ENCODE data around the gene TUT1. TPM values are rescaled to one million over a fixed set of nuclear protein-coding genes. Genes with fewer than 3 reads are reported as not detected.

Gene TUT1
- total RNA-seq, 2 experiments from 2014 or later: 32.5 to 36.0 TPM

Small RNA genes within 50 kb of the gene (microRNA-seq; reads per million reads assigned to microRNA genes)
- 1.4 reads per million for gene MIR6747 (ENCODE audit: borderline replicate concordance)

Other genes with a start within 250 kb of the TUT1 start
- gene SCGB1A1, start 172.5 kb downstream of the TUT1 start, total RNA-seq: not detected
- 10 to 100 TPM; 47.3 to 54.7 TPM for gene AHNAK, start 44.7 kb downstream of the TUT1 start, total RNA-seq
- 1,000 to 10,000 TPM; 1,986 to 2,351 TPM for gene EEF1G, start 17.6 kb downstream of the TUT1 start, total RNA-seq
- 100 to 1,000 TPM; 159 to 179 TPM for gene MTA2, start 10.3 kb upstream of the TUT1 start, total RNA-seq
- gene EML3, start 21.3 kb upstream of the TUT1 start, total RNA-seq: 100 to 1,000 TPM; 101 to 112 TPM
- 1 to 10 TPM; 1.5 to 1.9 TPM for gene ROM1, start 21.7 kb upstream of the TUT1 start, total RNA-seq
- 10 to 100 TPM; 48.7 to 57.5 TPM for gene B3GAT3, start 30.5 kb upstream of the TUT1 start, total RNA-seq
- gene GANAB, start 55.1 kb upstream of the TUT1 start, total RNA-seq: 100 to 1,000 TPM; 208 to 218 TPM
- gene INTS5, start 61.8 kb upstream of the TUT1 start, total RNA-seq: 10 to 100 TPM; 26.0 to 29.9 TPM
- 100 to 1,000 TPM; 108 to 135 TPM for gene C11orf98, start 73.7 kb upstream of the TUT1 start, total RNA-seq
- gene CSKMT, start 73.8 kb upstream of the TUT1 start, total RNA-seq: 10 to 100 TPM; 12.6 to 31.3 TPM
- 1 to 10 TPM; 4.1 to 6.4 TPM for gene UQCC3, start 80.2 kb upstream of the TUT1 start, total RNA-seq
- gene LBHD1, start 80.7 kb upstream of the TUT1 start, total RNA-seq: 10 to 100 TPM; 11.9 to 15.5 TPM
- 100 to 1,000 TPM in 1 of 2 experiments, 10 to 100 TPM in 1; 95.6 to 119 TPM for gene UBXN1, start 87.5 kb upstream of the TUT1 start, total RNA-seq
- gene LRRN4CL, start 98.0 kb upstream of the TUT1 start, total RNA-seq: under 1 TPM in 1 of 2 experiments, not detected in 1; 0.16 TPM
- gene BSCL2, start 115.9 kb upstream of the TUT1 start, total RNA-seq: 10 to 100 TPM; 16.7 to 28.0 TPM
- not detected for gene GNG3, start 116.2 kb upstream of the TUT1 start, total RNA-seq
- 10 to 100 TPM; 48.7 to 59.6 TPM for gene HNRNPUL2, start 135.9 kb upstream of the TUT1 start, total RNA-seq
- 10 to 100 TPM; 40.8 to 54.1 TPM for gene TTC9C, start 137.0 kb upstream of the TUT1 start, total RNA-seq
- gene ZBTB3, start 162.6 kb upstream of the TUT1 start, total RNA-seq: 10 to 100 TPM in 1 of 2 experiments, 1 to 10 TPM in 1; 6.0 to 10.2 TPM
- gene POLR2G, start 170.1 kb upstream of the TUT1 start, total RNA-seq: 100 to 1,000 TPM in 1 of 2 experiments, 10 to 100 TPM in 1; 87.1 to 125 TPM
- 10 to 100 TPM; 10.2 to 12.6 TPM for gene TAF6L, start 179.9 kb upstream of the TUT1 start, total RNA-seq
- 10 to 100 TPM; 19.5 to 35.9 TPM for gene TMEM179B, start 195.9 kb upstream of the TUT1 start, total RNA-seq
- gene TMEM223, start 200.5 kb upstream of the TUT1 start, total RNA-seq: 10 to 100 TPM; 11.1 to 12.6 TPM
- 10 to 100 TPM; 89.5 to 97.6 TPM for gene NXF1, start 213.9 kb upstream of the TUT1 start, total RNA-seq
- gene STX5, start 240.5 kb upstream of the TUT1 start, total RNA-seq: 10 to 100 TPM; 19.3 to 21.8 TPM
- under 1 TPM in 1 of 2 experiments, not detected in 1; 0.42 TPM for gene TEX54, start 241.3 kb upstream of the TUT1 start, total RNA-seq
- gene WDR74, start 248.1 kb upstream of the TUT1 start, total RNA-seq: 10 to 100 TPM; 83.1 to 93.1 TPM